Measurements from ENCODE around the gene NDN.

Gene NDN

DNA sequence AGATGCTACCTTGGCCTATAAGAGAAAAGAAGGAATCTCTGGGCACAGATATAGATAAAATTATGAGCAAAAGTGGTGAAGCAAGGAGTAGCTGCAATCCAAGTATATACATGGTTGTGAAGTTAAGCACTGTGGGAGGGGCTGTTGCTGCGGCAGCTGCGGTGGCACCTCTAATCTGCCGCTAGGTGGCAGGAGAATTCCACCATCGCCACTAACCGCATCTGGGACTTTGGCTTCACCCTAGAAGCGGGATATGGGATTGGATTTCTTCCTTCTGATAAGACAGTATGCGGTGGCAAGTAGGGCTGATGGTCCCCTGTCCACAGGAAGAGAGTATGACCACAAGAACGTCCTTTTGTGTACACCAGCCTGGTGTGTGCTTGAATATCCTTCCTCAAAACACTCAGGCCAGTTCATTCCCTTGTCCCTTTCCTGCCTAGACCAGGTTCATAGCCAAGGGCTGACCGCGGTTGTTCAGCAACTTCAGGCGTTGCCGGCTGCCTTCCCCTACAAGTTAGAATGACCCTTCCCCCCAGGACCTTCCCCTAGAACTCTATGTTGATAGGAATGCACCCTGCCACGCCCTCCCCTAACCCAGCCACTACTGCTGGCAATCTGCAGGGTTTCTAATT is 44.6 kb downstream of the NDN start:
- DNase-seq = peak; percentile 62
